Lung (tissue), 12 donors: Measurements from ENCODE around the gene IDH3B. TPM values are rescaled to one million over a fixed set of nuclear protein-coding genes. Genes with fewer than 3 reads are reported as not detected.

Experiments used
- ATAC-seq: fragments of 200-7000 bp; cut with Tn5 transposase; one replicate; pipeline ENCODE4 v1.9.1; 2020; ENCODE audit warnings: moderate number of reproducible peaks; ENCODE audit not compliant: insufficient read depth, low FRiP score
- DNase-seq, 3 donors: peaks; one replicate each; pipeline ENCODE4 v3.0.0-alpha.2; 2013 to 2017
- H3K27ac ChIP-seq, 2 donors: one replicate each; pipeline ENCODE4 v1.5.1; 2013; ENCODE audit warnings: mild to moderate bottlenecking in 2 of 2, moderate library complexity in 2 of 2, control low read depth in 1 of 2, inconsistent platforms in 1 of 2, low read depth in 1 of 2, low read length in 1 of 2
- H3K27me3 ChIP-seq, 3 donors: one replicate each; pipeline ENCODE4 v1.5.1; 2013; ENCODE audit warnings: low read length in 2 of 3; ENCODE audit not compliant: control insufficient read depth in 3 of 3, insufficient read depth in 3 of 3
- H3K36me3 ChIP-seq, 4 donors: one replicate each; pipeline ENCODE4 v1.5.1; 2013; ENCODE audit warnings: low read length in 4 of 4, mild to moderate bottlenecking in 1 of 4, moderate library complexity in 1 of 4; ENCODE audit not compliant: control insufficient read depth in 4 of 4, insufficient read depth in 4 of 4
- H3K4me1 ChIP-seq, 5 donors: one replicate each; pipeline ENCODE4 v1.5.1; 2013; ENCODE audit warnings: low read length in 5 of 5, mild to moderate bottlenecking in 2 of 5, moderate library complexity in 1 of 5; ENCODE audit not compliant: control insufficient read depth in 5 of 5, insufficient read depth in 5 of 5
- H3K4me3 ChIP-seq: one replicate; pipeline ENCODE4 v1.5.1; 2013; ENCODE audit warnings: mild to moderate bottlenecking, control low read depth, moderate library complexity
- H3K9ac ChIP-seq, 2 donors: one replicate each; pipeline ENCODE4 v1.5.1; 2013; ENCODE audit warnings: low read length in 2 of 2, control low read depth in 1 of 2; ENCODE audit not compliant: insufficient read depth in 1 of 2
- H3K9me3 ChIP-seq, 4 donors: one replicate each; pipeline ENCODE4 v1.5.1; 2013; ENCODE audit warnings: low read length in 3 of 4, mild to moderate bottlenecking in 1 of 4, moderate library complexity in 1 of 4; ENCODE audit not compliant: control insufficient read depth in 4 of 4, insufficient read depth in 3 of 4
- CTCF ChIP-seq: IDR thresholded peaks from 2 replicates; pipeline ENCODE4 v1.5.1; 2012; ENCODE audit warnings: mild to moderate bottlenecking; ENCODE audit errors: control extremely low read depth, extremely low read depth
- WGBS, 2 donors: extraction: QIAGEN DNeasy Blood & Tissue Kit; methylation state at CpG; one replicate each; pipeline ENCODE4 v1.1.7; 2013; 5-methylcytosine and 5-hydroxymethylcytosine counted together
- polyA plus RNA-seq, 2 donors: library from polyadenylated mRNA; stranded (reverse); fragments of 200-250 nt; gene quantifications; one replicate each; pipeline ENCODE4 v1.2.1, GENCODE V29; 2013
- total RNA-seq, 2 donors: library from RNA; depleted of rRNA in 1 of 2; stranded (reverse); fragments of >200 nt in 1 of 2; gene quantifications; one replicate each; pipeline ENCODE4 v1.2.1, GENCODE V29; 2014 to 2021
- donor health status: control.
- donor health status: control.
- donor health status: Bipolar disorder and iron deficiency.
- donor health status: healthy.
- donor health status: DM: yes; HTN: yes; CAD: no.

IDH3B gene
- total and polyA plus RNA-seq, 4 donors = 65.3 to 83.1 (median 70.1) TPM

GRCh38 chr20:2680046-2680445 is 16.0 kb upstream of the IDH3B start:
- no peaks in the 10 kb centered on the region for H3K36me3 ChIP-seq
- no peak for ATAC-seq
- H3K27ac ChIP-seq = no peak overlapping the region
- DNase-seq = no peak
- no peak overlapping the region for H3K9ac ChIP-seq
- peaks cover 0 to 2% (median 0%) of the 10 kb centered on the region in 4 donors for H3K9me3 ChIP-seq
- TF ChIP-seq CTCF = no peak
- WGBS, 2 donors = 60 to 68% methylated on average over 4 of the region's 4 CpGs
- H3K27me3 ChIP-seq = peaks cover 0 to 12% (median 0%) of the 10 kb centered on the region in 3 donors
- H3K4me1 ChIP-seq = no peaks in the 10 kb centered on the region
- H3K4me3 ChIP-seq = no peak overlapping the region

- H3K9ac ChIP-seq = no peak overlapping the region
- H3K27me3 ChIP-seq = peaks cover 0 to 6% (median 0%) of the 10 kb centered on the region in 3 donors
- no peak overlapping the region for H3K4me3 ChIP-seq
- ATAC-seq = no peak
- no peak overlapping the region for H3K27ac ChIP-seq
- no peaks in the 10 kb centered on the region for H3K4me1 ChIP-seq
- H3K9me3 ChIP-seq = no peaks in the 10 kb centered on the region
- no peaks in the 10 kb centered on the region for H3K36me3 ChIP-seq
- DNase-seq = no peak
- TF ChIP-seq CTCF = no peak
- 87 to 89% methylated on average over 4 of the region's 4 CpGs for WGBS, 2 donors
These were observed 9.4 kb upstream of the IDH3B start for GRCh38 chr20:2673453-2673852.

- DNase-seq (no peak), ATAC-seq (no peak)
- no peaks in the 10 kb centered on the region for H3K9me3 ChIP-seq
- H3K9ac ChIP-seq = peak overlapping the region; percentile 5 to 13
- H3K4me1 ChIP-seq = no peaks in the 10 kb centered on the region
- peaks cover 0 to 6% (median 0%) of the 10 kb centered on the region in 3 donors for H3K27me3 ChIP-seq
- H3K36me3 ChIP-seq = no peaks in the 10 kb centered on the region
- WGBS, 2 donors = 64 to 77% methylated on average over 3 of the region's 3 CpGs
- no peak for TF ChIP-seq CTCF
- no peak overlapping the region for H3K4me3 ChIP-seq
- H3K27ac ChIP-seq = no peak overlapping the region
These were observed 8.4 kb upstream of the IDH3B start for GRCh38 chr20:2672446-2672845.

- ATAC-seq (no peak), DNase-seq (no peak)
- Histone ChIP-seq H3K27me3 (peaks cover 0 to 6% (median 0%) of the 10 kb centered on the region in 3 donors), H3K4me3 (no peak overlapping the region), H3K36me3 (no peaks in the 10 kb centered on the region), H3K27ac (no peak overlapping the region), H3K9me3 (no peaks in the 10 kb centered on the region), H3K4me1 (no peaks in the 10 kb centered on the region), H3K9ac (peak overlapping the region; percentile 5 to 13)
- 30 to 31% methylated on average over 4 of the region's 4 CpGs for WGBS, 2 donors
- TF ChIP-seq CTCF = no peak
These were observed 8.0 kb upstream of the IDH3B start for GRCh38 chr20:2671977-2672376.
